Measurements from ENCODE around the gene SIRT1.
"Not testable (repeated sequence)": the region's sequence is repeated elsewhere in the genome, so short reads cannot be mapped to it uniquely, and the experiment has no call there.

The SIRT1 gene

DNA sequence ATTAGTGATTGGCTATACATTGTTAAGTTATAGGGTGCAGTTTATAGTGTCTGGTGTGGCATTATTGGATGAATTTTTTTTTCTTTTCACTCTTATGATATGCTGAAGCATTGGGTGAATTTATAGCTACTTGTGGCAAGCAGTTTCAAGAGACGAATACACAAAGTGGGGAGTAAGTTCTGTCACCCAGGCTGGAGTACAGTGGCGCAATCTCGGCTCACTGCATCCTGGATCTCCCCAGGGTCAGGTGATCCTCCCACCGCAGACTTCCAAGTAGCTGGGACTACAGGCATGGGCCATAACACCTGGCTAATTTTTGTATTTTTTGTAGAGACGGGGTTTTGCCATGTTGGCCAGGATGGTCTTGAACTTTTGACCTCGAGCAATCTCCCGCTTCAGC lies 6.3 kb upstream of the SIRT1 start:
- no peak for DNase-seq

DNA sequence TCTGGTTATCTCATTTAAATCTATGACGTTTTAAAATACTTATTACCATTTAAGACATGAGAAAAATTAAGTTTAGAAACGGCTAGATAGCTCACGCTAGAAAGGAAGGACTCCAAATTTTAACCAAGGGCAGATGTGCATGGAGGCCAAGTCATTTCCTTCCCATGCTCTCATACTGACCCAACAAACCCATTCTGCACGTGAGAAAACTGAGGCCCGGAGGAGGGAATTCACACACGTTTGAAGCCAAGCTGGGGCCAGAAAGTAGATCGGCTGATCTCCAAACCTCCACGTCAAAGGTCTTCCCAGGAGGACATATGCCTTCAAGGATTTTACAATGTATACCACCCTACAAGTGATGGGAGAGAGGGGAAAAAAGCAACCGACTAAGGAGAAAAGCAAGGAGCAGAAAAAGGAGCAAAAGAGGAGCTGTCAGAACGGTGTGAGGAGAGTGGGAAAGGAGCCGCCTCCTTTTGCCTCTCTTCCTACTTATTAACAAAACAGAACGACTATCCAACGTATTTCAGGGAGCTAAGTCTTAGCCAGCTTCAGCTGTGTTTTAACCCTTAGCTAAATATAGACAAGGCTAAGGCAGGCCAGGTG lies 645 bp upstream of the SIRT1 start:
- no peak for DNase-seq

DNA sequence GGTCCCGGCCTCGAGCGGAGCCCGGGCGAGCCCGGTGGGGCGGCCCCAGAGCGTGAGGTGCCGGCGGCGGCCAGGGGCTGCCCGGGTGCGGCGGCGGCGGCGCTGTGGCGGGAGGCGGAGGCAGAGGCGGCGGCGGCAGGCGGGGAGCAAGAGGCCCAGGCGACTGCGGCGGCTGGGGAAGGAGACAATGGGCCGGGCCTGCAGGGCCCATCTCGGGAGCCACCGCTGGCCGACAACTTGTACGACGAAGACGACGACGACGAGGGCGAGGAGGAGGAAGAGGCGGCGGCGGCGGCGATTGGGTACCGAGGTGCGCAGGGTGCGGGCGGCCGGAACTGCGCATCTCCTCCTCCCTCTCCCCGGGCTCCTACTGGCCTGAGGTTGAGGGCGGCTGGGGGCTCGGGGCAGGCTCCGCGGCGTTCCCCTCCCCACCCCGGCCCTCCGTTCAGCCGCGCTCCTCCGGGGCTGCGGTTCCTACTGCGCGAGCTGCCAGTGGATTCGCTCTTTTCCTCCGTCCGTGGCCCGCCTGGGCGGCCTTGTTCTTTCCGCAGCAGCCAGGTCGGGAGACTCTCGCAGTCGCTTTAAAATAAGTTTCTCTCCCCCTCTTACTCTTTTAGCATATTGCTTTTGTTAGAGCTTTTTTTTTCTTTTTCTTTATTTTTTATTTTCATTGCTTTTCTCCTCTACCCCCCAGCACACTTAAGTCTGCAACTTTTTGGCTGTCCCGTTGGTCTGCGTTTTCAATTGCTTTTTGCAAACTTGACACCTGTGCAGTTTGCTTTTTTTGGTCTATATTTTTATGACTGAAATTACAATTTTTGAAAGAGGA lies 600 bp downstream of the SIRT1 start:
- peak; percentile 67 for DNase-seq

DNA sequence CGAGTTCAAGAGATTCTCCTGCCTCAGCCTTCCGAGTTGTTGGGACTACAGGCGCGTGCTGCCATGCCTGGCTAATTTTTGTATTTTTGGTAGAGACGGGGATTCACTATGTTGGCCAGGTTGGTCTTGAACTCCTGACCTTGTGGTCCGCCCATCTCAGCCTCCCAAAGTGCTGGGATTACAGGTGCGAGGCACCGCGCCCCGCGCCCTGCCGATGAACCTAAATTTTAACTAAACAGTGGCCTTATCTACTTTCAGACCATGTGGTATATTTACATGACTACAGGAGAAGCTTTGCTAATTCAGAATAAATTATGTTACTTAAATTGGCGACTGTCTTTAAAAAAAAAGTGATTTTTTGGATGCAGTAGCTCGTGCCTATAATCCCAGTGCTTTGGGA lies 9.2 kb downstream of the SIRT1 start:
- no peak for DNase-seq

DNA sequence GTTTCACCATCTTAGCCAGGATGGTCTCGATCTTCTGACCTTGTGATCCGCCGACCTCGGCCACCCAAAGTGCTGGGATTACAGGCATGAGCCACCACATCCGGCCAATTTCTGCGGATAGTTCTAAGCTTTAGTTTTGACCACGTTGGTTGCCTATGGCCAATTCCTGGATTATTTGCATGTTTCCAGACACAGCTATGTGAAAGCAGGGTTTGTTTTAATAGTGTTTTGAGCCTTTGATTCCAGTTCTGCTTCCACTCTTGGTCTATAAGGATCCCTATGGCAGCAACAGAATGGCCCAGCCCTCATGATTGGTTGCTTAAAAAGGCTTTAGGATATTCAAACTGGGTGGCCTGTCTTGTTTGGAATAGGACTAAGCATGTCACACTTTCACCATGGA lies 19.1 kb downstream of the SIRT1 start:
- no peak for DNase-seq

DNA sequence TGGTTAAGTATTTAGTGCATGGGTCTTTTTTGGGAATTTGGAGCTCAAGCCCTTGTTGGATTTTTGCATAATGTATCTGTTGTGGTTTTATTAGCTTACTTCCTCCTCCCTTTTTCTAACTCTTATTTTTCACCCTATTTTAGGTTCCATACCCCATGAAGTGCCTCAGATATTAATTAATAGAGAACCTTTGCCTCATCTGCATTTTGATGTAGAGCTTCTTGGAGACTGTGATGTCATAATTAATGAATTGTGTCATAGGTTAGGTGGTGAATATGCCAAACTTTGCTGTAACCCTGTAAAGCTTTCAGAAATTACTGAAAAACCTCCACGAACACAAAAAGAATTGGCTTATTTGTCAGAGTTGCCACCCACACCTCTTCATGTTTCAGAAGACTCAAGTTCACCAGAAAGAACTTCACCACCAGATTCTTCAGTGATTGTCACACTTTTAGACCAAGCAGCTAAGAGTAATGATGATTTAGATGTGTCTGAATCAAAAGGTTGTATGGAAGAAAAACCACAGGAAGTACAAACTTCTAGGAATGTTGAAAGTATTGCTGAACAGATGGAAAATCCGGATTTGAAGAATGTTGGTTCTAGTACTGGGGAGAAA lies 28.0 kb downstream of the SIRT1 start:
- DNase-seq, result no peak

DNA sequence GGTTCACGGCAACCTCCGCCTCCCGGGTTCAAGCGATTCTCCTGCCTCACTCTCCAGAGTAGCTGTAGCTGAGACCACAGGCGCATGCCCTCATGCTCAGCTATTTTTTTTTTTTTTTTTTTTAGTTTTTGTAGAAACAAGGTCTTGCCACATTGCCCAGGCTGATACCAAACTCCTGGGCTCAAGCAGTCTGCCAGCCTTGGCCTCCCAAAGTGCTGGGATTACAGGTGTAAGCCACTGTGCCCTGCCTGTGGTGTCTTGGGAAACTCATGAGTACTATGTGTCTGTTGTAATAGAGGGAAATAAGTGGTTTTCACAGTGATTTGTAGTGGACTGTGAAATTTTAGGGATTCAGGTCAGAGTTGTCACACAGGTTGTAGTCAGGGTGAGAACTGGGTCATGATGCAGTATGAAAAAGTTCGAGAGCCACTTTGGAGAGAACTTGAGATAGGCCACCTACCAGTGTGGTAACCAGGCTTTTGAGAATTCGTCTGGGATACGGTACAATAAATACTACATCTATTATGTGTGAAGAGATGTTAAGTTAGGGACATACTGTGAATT lies 30.4 kb downstream of the SIRT1 start:
- no peak for DNase-seq

DNA sequence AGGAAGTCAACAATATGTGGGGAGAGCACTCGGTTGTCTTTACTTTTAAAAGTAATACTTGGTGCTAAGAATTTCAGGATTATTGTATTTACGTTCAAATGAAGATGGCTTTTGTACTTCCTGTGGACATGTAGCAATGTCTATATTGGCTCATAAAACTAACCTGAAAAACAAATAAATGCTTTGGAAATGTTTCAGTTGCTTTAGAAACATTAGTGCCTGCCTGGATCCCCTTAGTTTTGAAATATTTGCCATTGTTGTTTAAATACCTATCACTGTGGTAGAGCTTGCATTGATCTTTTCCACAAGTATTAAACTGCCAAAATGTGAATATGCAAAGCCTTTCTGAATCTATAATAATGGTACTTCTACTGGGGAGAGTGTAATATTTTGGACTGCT lies 32.7 kb downstream of the SIRT1 start:
- no peak for DNase-seq

DNA sequence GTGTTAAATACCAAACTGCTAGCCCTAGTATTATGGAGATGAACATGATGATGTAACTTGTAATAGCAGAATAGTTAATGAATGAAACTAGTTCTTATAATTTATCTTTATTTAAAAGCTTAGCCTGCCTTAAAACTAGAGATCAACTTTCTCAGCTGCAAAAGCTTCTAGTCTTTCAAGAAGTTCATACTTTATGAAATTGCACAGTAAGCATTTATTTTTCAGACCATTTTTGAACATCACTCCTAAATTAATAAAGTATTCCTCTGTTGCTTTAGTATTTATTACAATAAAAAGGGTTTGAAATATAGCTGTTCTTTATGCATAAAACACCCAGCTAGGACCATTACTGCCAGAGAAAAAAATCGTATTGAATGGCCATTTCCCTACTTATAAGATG lies 33.2 kb downstream of the SIRT1 start:
- DNase-seq, result no peak

DNA sequence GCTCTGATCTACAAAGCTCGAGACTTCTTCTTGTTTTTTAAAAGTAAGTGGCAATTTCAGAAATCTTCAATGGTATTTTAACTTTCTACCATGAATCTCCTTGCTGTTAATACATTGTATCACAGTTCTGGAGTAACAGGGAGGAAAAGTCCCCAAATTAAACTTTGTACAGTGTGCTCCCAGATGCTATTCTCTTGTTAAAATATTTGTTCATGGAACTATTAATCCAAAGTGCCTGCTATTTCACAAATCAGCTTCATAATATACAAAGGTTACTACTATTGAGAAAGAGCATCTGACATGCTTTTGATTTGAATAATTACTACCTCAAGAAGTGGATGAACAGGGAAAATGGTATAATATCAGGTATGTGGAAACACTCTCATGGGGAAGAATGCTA lies 36.6 kb downstream of the SIRT1 start:
- DNase-seq, result no peak

DNA sequence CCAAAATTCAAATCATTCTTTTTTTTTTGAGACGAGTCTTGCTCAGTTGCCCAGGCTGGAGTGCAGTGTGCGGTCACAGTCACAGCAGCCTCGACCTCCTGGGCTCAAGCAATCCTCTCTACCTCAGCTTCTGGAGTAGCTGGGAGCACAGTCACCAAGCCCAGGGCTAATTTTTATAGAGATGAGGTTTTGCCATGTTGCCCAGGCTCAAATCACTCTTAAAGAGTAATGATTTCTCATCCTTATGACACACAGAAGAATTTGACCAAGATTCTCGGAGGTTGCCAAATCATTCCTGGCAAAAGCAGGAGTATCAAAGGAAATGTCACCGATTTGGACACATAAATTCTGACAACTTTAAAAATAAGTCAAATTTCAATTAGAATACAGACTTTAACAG lies 39.1 kb downstream of the SIRT1 start:
- DNase-seq, result no peak

DNA sequence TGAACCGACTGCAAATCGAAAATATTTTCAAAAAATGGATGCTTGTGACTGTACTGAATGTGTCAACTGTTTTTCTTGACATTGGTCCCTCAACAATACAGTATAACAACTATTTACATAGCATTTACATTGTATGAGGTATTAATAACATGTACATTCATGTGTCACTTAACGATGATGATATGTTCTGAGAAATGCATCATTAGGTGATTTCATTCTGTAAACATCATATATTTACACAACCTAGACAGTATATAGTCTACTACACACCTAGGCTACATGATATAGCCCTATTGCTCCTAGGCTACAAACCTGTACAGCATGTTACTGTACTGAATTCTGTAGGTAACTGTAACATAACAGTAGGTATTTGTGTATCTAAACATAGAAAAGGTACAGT lies 39.7 kb downstream of the SIRT1 start:
- no peak for DNase-seq

DNA sequence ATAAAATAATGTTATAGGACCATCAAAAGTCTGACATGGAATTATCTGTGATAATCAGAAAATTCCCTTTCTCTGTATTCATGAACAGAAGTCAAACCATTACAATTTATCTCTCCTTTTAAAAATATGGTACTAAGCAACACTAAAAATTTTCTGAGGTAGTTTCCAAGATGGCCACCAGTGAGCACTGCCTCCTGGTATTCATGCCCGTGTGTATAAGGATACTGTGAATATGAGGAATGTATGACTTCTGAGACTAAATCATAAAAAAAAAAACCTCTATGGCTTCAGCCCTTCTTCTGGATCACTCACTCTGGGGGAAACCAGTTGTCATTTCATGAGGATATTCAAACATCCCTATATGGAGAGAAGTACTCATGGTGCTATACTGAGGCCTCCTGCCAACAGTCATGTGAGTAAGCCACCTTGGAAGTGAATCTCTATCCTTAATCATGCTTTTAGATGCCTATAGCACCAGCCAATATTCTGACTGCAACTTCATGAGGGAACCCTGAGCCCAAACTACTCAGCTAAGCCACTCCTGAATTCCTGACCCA lies 41.1 kb downstream of the SIRT1 start:
- no peak for DNase-seq

DNA sequence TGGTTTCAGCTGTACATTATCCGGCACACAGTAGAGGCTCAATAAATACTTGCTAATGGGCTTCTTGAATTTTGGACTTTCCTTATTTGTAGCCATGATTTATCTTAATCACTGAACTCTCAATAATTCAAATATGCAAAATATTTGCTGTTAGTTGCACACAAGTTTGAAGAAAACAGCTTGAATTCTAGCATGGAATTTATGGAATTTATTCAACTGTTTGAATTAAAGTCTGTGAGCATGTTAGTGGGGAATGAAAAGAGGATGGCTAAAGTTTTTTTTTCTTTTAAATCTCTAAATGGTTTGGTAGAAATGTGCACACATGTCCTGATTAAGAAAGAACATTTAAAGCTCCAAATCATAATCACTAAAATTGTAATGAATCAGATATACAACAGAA lies 42.5 kb downstream of the SIRT1 start:
- DNase-seq, result no peak

DNA sequence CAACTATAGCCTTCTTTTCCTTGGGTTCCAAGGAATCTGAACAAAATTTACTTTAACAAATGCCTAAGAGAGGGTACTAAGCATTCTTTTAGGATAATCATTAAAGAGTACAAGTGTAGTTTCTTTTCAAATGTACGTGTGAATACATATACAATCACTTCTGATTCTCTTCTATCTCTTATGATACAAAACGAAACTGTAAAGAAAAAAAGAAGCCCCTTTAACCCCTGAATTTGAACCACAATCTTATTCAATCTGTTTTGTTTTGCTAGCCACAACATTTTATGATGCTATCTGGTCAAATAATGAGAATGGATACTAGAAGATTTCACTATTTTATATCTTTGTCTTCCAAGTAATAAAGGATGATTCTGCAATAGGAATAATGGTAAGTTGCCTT lies 48.7 kb downstream of the SIRT1 start:
- no peak for DNase-seq

DNA sequence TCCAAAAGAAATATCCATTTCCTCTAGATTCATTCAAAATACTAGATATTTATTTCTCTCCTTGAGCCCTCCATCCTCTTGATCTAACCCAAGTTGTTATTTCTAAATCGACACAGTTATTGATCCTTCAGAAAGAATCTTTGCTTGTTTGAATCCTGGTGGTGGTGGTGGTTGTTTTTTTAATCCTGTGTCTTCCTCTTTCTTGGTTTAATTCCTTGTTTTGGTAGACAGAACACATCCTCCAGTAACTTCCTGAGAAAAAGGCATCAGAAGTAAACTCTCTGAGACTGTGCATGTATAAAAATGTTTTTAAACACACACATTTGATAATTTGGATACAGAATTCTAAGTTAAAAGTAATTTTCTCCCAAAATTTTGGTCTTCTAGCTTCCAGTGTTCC lies 49.9 kb downstream of the SIRT1 start:
- no peak for DNase-seq

DNA sequence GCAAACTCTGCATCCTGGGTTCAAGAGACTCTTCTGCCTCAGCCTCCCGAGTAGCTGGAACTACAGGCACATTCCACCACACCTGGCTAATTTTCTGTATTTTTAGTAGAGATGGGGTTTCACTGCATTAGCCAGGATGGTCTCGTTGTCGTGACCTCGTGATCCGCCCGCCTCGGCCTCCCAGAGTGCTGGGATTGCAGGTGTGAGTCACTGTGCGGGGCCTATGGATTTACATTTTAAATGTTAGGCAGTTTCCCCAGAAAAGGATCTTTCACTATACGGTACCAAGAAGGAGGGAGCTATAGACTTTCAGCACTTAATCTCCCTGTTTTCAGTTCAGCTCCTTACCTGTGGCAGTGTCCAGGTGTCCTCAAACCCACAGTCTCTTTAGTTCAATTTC lies 50.8 kb downstream of the SIRT1 start:
- DNase-seq, result no peak

DNA sequence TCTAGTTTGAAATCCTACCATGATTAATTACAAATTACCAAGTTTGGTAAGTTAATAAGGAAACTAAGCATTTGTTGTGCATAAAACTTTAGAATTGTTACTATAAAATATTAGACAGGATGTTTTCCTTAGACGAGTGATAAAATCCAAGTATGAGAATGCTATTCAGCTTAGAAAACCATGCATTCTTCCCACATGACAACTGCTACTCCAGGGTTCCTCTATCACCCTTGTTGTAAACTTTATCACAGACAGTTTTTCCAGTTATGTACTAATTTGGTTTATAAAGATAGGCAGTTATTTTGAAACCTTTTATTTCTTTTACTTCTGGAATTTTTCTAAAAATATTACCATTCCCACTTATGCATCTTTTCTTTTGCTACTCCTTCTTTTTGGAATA lies 52.0 kb downstream of the SIRT1 start:
- no peak for DNase-seq

DNA sequence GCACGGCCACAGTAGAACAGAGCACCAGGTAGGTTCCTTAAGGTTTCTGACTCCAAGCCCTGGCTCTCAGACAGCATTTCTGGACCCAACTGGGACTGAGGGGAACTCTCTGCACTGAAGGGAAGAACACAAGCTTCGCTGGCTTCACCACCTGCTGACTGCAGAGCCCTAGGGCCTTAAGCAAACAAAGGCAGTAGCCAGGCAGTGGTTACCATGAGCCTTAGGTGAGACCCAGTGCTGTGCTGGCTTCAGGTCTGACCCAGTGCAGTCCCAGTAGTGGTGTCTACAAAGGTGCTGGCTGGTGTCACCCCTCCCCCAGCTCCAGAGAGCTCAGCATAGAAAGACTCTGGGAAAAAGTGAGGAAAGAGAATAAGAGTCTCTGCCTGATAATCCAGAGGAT lies 59.5 kb downstream of the SIRT1 start:
- no peak for DNase-seq

DNA sequence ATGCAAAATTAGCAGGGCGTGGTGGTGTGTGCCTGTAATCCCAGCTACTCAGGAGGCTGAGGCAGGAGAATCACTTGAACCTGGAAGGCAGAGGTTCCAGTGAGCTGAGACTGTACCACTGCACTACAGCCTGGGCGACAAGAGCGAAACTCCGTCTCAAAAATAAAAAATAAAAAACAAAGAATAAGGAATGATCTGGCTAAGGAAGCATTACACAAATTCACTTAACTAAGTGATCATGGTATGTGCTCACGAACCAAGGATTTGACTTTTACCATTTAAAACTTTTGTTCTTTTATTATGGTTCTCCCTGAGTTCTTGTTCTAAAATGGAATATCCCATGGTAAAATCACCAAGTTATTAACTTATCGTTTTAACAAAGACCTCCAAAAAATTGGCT lies 71.2 kb downstream of the SIRT1 start:
- DNase-seq, result no peak

DNA sequence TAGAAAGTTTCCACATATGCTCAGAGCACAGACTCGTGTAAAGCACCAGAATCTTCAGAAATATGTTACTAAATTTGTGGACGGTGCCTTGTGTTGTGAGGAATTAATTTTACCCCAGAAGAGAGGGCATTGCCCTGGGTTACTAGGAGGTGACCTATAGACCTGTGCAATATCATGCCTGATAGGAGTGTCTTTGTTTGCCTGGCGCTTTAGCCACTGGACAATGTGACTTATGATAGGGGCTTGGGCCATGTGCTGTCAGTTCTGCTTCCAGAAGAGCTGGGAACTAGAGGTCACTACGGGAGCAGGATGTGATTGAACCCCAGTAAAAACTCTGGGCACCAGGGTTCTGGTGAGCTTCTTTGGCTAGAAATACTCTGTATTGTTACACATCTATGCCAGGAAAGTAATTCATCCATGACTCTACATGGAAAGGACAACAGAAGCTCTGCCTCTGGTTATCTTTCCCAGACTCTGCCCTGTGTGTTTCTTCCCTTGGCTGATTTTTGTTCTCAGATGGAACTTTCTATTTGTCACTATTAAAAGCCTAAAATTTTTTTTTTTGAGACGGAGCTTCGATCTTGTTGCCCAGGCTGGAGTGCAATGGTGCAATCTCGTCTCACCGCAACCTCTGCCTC lies 75.5 kb downstream of the SIRT1 start:
- DNase-seq, result no peak

DNA sequence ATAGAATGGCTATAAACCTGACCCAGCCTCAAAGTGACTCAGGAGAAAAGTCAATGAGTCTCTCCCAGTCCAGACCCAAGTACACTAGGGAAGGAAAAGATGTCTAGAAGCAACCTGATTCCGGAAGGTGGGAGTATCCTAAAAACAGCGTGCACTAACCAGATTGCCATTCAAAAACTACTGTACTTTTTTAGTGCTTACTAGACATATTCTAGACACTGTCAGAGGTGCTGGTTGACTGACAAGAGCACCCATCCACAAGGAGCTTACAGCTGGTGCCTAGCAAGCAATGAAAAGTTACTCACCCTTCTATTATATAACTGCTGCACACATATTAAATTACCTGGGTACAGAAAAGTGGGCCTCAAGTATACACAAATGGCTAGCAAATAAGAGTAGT lies 81.0 kb downstream of the SIRT1 start:
- no peak for DNase-seq

DNA sequence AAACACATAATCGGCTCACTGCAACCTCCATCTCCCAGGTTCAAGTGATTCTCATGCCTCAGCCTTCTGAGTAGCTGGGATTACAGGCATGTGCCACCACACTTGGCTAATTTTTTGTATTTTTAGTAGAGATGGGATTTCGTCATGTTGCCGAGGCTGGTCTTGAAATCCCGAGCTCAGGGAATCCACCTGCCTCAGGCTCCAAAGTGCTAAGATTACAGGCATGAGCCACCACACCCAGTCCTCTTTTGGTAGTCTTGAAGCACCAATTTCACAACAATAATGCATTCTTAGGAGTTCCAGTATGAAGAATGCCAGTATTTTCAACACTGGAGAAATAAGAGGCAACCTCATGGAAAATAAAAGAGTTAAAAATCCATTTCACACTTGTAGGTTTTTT lies 81.6 kb downstream of the SIRT1 start:
- DNase-seq, result not testable (repeated sequence)

Measured in activated CD4-positive, alpha-beta T cell treated with anti-CD3 and anti-CD28 coated beads, Interleukin-2, amount 50 U/mL, for 1 hour (primary cell).